NK-92 treated with Interleukin-12 subunit alpha and Interleukin-12 subunit beta, amount 100 ng/mL, for 24 hours (cell line): ENCODE measurements around the gene FARP1.
A peak's percentile ranks its signal among the peaks of the same experiment; 100 is the strongest.

Source experiments
- DNase-seq: peaks from one replicate; lab custom pipeline; 2025; lab: John Stamatoyannopoulos, UW

FARP1 gene

DNA sequence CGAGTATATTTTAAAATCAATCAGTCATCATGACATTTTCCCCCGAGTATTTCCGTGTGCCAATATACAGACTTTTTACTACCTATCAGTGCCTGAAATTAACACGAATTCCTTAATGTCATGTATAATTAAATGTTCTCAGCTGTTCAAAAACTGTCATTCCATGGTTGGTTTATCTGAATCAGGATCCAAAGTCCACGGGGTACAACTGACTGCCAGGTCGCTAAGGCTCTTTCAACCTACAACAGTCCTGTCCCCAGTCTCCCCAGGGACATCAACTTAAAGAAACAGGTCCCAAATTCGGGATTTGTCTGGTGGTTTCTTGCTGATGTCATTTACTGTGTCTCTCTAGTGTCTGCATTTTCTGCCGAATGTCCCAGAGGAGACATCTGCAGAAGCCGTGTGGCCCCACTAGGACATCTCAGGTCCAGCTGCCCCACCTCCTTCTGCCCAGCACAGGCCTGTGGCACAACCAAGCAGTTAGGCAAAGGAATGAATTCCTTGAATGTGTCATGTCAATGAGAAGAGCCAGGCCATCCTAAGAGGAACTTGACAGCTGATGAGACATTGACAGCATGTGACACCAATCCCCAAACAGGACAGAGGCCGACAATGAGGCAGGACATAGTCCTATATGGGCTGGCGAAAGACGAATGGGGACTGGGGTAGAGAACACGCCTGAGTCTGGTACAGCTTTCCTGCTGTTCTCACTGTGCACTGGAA is 324.5 kb downstream of the FARP1 start:
- DNase-seq: no peak

DNA sequence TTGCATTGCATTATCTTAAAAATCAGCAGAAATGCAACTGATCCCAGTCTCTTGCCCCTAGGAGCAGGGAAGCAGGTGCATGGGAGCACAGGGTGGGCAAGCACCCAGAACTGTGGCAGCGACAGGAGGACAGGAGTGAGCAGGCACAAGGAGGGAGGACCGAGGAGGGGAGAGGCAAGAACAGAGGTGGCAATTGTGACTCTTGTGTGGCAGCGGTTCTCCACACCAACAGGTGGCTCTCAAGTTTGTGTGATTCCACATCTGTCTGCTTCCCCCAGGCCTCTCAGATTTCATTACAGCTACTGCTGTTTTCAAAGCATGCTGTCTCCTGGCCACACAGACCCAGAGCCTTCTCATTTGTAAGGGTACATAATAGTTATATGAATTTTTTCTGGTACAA is 325.5 kb downstream of the FARP1 start:
- DNase-seq: no peak

DNA sequence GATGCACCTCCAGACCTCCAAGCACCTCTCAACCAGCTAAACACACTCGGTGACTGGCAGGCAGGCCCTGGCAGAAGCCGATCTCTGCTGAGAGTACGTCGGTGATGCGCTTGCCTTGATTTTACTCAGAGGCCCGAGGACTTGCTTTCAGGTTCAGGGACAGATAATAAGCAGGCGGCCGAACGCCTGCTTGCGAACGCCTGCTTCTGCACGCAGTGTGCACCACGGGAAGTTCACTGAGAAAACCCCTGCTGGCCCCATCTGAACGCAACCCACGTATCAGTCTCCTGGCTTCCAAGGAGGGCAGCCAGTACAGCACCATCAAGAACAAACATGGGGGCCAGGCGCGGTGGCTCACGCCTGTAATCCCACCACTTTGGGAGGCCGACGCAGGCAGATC is 326.0 kb downstream of the FARP1 start:
- DNase-seq: no peak

DNA sequence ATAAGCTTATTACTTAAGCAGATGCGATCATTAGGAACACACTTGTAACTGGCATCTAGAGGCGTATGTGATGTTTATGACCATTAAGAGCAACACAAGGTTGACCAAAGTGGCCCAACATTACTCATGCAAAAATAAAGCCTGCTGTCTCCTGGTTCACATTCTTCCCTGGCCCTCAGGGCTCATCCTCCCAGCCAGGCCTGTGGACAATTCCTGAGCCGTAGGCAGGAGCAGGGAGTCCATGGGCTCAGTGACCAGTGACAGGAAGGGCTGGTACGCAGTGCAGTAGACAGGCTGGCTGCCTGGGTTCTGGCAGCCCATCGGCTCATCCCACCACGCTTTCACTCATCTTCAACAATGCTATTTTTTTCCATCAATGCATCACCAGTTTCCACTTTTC is 328.0 kb downstream of the FARP1 start:
- no peak for DNase-seq

DNA sequence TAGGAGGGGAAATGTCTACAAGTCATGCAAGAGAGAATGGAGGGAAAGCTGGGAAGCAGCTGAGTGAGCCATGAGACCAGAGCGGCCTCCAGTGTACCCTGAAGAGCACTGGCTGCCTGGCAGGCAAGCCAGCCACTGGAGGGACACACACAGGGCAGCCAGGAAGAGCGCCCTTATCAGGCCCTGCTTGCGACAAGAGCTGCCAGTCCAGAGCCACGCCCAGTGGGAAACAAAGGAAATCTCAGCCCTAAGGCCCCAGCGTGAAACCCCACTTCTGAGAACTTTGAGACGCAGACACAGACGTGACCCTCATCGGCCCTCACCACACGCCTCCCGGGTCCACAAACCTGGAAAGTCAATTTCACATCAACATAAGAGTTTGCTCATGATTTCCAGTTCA is 329.0 kb downstream of the FARP1 start:
- no peak for DNase-seq

DNA sequence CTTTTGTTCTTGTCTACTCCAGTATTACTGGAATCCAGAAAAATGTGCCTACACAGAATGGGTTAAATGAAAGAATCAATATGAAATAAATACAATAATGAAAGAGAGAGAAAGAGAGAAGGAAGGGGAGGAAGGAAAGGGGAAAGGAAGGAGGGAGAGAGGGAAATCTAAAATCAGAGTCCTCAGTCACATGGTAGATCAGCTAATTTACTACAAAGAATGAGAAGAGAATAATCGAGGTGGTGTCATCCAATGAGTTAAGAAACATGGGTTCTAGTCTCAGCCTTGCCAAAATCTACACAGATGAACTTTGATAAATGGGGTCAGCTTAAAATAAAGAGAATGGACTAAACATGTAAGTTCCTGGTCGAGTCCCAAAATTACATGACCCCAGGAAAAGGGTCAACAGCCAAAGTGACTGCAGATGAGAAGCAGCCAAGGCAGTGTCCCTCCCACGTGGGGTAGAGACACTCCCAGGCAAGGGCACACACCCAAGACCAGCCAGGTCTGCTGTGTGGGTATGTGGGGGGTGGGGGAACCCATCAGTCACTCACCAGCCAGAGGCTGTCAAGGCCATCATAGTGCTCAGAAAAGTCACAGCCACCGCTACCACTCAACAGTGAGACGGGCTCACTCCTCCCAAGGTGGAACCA is 330.4 kb downstream of the FARP1 start:
- DNase-seq: no peak

DNA sequence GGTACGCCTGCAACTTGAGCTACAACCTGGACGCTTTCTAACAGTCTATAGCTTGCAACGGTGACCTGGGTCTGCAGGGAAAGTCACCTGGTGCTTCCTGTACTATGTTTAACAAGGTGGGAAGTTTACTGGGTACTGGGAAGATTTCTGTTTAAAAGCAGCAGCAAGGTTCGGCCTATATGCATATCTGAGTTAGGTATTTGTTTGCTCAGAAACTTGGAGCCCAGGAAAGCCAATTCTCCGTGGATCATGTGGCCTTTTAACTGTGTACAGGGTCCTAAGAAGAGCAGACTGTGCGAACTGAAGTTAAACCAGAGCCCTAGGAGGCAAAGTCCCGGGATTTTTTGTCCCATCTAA is 330.9 kb downstream of the FARP1 start:
- no peak for DNase-seq

DNA sequence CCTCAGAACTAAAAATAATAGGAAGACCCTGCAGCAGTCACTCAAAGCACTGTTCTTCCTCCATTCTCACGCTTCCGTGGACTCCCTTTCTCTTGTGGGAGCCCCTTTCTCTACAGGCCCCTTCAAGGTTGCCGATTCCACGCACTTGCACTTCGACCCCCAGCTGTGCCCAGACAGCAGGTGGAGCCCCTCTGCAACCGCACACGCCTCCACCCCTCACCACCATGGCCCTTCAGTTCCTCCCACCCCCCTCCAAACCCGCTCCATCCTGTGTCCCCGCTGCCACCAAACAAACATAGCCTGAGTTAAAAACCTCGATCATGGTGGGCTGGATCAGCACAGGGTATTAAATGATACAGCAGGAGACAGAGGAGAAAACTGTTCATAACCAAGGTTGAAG is 331.4 kb downstream of the FARP1 start:
- DNase-seq: no peak

DNA sequence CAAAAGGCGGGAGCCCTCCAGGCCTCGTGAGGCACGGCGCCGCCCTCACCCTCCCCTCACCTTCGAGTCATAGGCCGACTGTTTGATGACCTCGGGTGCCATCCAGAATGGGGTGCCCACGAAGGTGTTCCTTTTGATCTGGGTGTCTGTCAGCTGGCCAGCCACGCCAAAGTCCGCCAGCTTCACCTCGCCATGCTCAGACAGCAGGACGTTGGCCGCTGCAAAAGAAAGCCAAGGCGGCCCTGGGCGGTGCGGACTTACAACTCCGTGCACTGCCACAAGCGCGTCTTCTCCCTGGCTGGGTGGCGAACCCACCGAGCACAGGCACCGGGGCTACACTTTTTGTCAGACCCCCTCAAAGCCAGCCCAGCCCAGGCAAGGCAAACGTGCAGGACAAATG is 331.9 kb downstream of the FARP1 start:
- DNase-seq: no peak

DNA sequence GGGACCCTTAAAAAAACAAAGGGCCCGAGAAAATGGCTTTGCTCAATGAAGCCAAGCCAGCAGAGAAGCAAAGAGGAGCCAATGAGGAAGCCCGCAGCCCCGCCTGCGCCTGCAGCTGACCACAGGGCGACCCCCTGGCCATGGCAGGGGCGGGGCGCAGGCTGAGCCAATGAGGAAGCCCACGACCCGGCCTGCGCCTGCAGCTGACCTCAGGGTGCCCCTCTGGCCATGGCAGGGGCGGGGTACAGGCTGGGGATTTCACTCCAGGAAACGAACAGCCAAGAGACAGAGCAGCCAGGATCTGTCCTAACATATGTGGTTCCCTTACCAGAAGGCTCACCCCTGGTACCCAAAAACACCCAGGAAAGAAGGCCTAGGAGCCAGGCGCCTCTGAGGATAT is 332.6 kb downstream of the FARP1 start:
- no peak for DNase-seq

DNA sequence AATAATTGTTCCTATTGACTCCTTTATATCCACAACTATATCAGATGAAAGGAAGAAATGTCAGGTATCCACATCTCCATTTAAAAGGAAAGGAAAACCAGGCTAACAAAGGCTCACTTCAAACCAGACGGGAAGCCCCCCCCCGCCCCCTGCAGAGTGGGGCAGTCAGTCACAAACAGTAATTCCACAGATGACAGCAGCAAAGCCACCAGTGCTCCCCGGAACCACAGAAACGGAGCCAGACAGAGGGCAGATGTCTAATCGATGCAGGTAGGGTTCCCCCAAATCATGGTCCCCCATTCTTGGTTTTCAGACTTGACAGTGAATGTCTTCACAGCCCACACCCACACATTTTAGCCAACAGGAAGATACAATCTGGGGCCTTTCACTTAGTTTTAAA is 333.2 kb downstream of the FARP1 start:
- peak; percentile 60 for DNase-seq

DNA sequence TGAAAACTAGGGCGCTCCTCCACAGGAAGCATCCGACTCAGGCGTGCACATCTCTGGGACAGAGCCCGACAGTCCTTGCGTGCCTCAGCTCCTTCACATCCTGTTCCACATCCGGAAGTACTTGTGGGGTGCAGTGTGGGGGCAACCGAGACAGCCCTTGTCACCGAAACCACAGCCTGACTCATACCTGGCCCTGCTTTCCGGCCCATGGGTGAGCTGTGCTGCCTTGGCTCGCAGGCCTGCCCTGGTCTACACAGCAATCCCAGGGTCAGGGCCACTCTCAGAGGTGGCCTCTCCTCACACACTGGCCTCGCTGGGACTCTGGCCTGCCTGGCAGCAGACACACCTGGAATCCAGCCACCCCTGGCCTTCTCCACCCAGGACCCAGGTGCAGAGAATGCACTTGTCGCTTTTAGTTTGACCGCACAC is 333.7 kb downstream of the FARP1 start:
- DNase-seq: peak; percentile 86

DNA sequence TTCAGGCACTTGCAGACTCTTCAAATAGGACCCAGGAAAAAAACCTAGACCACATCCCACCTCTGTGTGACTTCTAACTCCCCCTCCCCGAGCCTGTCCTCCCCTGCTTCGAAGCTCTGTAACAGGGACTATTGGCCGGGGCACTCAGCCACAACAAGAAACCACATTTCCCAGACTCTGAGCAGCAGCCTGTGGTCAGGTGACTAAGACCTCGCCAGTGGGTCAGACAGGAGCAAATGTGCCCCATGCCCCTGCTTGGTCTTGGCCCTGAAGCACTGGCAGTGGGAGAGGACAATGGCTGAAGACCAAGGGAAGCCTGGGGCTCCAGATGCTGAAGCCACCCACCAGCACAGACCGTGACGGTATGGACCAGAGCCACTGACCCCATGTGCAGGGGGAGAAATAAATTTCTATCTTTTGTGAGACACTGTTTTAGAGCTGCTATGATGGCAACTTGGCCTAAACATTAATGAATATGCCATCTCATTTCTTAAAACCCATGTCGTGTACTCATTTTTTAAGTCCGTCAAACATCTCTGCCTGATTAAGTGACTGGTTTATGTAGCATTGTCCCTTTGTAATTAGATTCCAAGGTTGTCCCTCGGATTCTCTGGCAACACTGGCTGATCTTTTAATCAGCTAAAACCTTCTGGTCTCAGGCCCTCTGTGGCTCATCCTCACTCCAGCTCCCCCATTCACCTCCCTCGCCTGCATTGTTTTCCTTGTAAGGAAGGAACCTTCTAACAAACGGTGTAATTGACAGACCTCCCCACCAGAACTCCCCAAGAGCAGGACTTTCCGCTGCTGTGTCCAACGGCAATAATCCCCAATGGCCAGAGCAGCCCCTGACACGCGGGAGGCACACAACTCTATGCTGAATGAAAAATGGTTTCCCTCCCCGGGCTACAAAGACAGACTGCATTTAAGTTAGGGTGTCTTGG is 335.6 kb downstream of the FARP1 start:
- DNase-seq: peak; percentile 78

DNA sequence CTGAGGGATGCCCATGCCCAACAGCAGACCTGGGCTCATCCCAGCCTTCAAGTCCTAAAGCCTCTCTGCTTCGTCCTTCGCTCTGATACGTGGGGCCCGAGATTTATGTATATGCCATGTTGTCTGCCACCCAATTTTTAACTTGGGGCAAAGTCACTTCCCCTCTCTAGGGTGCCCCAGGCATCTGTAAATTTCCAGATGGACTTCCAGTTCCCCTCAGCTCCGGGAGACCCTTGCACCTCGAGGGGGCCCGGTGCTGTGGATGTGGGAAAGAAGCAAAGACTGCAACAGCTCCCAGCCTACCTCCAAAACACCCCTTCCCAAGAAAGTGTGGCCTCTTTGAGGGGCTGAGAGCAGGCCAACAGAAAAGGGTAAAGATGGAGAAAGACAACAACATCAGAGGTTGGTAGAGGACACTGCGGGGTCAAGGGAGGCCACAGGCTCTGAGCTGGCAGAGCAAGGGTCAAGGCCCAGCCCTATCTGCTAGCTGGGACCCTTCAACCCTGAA is 336.7 kb downstream of the FARP1 start:
- DNase-seq: no peak

DNA sequence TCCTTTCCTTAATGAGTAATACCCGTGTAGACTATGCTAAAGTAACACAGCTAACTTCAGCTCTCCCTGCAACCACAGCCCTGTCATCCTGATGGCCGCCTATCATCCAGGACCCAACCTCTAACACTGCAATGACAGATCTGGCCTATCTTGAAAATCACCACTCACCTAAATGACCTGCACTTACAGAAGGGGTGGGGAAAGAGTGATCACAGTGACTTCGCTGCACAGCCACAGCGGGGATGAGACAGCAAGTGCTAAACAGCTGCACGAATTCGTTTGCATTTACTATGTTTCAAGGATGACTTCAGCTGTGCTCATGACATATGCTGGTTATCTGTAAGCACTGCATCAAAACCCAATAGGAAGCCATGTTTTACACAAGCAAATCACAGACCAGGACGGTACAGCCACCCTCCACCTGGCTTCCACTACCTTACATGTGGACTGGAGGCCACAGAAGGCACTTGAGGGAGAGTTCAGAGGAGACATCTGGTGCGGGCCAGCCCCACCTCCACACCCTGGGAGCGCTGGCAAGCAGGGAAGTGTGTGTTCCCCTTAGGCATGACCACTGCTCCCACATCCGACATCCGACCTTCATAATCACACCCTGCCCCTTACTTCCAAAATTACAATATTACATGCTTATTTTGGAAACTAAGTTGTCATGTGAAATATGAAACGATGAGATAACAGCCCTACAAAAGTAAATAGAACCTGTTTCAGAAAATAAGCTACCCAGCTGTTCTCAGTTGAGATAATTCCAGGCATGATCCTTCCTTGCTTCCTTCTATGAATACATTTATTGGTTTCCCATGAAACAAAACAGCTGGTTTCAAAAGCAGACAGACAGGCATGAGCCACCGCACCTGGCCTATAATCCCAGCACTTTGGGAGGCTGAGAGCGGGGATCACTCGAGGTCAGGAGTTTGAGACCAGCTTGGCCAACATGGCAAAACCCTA is 338.3 kb downstream of the FARP1 start:
- DNase-seq: peak; percentile 40

DNA sequence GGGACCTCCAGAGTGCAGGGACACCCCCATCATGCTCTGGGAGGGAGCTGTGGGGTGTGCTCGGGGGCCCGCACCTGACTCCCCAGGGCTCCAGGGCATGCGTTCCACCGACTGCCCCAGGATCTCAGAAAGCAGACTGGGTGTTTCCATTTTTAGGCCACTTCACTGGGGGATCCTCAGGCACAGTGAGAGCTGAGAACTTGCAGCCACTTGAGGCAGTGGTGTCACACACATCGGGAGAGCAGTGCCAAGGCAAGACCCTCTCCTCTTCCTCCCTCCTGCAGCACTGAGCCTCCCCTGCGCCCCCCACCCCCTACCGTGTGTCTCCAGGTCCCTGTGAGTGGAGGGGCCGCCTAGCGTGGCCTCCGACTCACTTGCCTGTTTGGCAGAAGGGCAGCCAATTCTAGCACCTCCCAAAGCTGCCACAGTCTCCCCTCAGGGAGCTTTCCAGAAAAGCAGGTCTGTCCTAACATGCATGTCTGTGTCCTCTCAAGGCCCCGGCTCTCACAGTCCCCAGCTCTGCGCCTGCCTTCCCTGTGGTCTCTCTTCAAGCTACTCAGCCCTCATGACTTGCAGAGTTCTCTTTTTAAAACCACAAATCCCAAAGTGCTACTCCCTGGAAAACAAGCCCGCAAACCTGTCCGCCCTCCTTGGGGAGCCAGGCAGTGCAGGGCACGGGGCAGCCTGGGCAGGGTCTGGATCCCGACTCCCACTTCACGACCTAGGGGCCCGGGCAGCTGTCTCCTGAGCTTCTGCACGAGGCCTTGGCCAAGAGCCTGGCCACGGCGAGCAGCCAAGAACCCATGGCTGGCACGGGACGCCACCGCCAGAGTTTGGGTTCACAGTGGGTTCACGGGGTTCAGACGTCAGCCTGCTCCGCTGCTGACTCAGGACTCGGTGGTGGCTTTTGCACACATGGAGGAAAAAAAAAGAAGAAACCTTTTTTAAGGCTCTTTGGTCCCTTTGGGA is 339.9 kb downstream of the FARP1 start:
- no peak for DNase-seq

DNA sequence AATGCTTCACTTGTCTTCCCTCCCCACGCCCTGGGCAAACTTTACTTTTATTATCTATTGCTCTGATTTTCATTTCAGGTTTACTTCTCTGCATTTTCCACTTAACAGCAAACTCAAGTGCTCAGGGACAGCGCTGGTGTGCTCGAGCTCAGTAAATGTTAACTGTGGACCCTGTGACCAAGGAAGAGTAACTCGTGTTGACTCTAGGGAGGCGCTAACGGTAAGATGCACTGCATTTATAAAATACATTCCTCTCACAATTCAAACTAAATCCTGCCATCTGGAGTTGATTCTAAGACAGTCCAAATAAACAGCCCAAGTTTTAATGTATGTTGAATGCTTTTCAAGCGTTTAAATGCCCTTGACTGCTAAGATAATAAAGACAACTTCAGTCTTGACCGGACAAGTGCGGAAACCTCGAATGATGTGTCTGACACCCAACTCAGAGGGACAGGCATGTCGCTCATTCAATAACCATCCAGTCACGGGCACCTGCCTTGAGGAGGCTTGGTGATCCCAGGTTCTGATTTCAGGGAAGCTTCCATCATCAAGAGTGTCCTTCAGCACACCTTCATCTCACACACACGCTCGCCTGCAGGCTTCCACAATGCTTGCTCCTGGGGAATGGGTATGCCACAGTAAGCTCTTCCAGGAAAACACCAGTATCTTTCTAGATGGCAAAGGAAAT is 340.9 kb downstream of the FARP1 start:
- DNase-seq: no peak

DNA sequence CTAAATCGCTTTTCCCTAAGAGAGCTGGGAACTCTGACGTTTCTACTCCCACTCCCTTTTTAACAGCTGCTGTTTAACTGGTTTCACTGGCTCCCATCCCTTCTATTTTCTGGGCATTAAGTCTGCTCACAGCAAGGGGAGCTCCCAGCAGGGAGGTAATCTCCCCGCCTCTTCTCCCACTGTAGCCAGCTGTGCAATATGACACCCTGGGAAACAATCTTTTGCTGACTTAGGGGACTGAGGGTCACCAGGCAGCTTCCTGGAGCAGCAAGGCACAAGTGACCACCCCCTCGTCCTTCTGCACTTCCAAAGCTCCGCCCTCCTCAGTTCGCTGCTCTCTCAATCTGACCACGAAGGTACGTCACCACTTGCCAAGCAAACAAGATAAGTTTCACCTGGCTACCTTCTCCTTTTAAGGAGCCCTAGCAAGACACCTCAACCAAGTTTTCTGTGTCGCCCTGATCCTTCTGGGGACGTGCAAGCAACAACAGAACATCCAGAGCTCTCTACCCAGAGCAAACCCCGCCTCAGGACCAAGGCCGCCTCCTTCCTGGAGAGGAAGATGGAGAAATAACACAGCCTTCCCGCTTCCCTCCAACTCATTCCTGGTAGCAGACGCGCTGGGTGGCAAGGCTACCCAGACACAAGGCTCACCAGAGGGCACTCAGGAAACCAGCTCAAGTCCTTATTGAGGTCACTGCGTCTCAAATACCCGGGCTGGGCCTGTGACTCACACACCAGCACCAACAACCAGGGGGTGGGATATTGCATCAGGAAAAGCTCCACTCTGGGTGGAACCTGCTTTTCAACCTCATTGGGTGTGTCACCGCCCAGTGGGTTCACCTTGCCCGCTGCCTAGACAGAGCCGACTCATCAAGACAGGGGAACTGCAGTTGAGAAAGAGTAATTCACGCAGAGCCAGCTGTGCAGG is 341.7 kb downstream of the FARP1 start:
- DNase-seq: peak; percentile 83

DNA sequence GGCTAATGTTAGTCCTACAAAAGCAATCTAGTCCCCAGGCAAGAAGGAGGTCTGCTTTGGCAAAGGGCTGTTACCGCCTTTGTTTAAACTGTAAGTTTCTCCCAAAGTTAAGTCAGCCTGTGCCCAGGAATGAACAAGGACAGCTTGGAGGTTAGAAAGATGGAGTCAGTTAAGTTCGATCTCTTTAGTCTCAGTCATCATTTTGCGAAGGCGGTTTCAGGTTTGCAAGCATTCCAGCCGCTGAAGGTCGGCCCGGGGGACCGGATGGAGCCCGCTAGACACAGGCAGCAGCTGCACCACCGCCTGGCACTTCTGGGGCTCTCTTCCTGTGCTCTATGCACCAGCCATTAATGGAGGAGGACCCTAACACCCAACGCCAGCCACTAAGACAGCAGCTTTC is 342.7 kb downstream of the FARP1 start:
- no peak for DNase-seq
